HEK293 (cell line): ENCODE measurements around the gene TEX9.

Experiments used
- CTCF ChIA-PET: fragments of 350-600 bp; formaldehyde crosslinking; extraction: SDS; loops from one replicate; lab custom pipeline; 2021; ENCODE audit warnings: antibody characterized with exemption; lab: Yijun Ruan, JAX
- POLR2A ChIA-PET: fragments of 300-600 bp; formaldehyde crosslinking; extraction: SDS; loops from one replicate; lab custom pipeline; 2020; ENCODE audit warnings: antibody characterized with exemption, inconsistent platforms; lab: Yijun Ruan, JAX
- H3K27ac ChIP-seq: fragments of 200-500 bp; sonication (Bioruptor generic); 2 replicates; pipeline ENCODE4 v1.5.1; 2014; ENCODE audit warnings: low read depth, low read length, control low read depth, inconsistent platforms; ENCODE audit errors: extremely low read depth
- H3K36me3 ChIP-seq, 2 experiments: fragments of 200-500 bp in 1 of 2; sonication (Bioruptor generic) in 1 of 2; 1 replicate in 1 of 2; 2 replicates in 1 of 2; pipeline ENCODE4 v1.5.1; 2014 to 2017; ENCODE audit warnings: inconsistent platforms in 2 of 2, low read length in 2 of 2; ENCODE audit not compliant: control insufficient read depth in 2 of 2, insufficient read depth in 1 of 2
- H3K4me1 ChIP-seq: fragments of 200-500 bp; sonication (Bioruptor generic); 2 replicates; pipeline ENCODE4 v1.5.1; 2014; ENCODE audit warnings: mild to moderate bottlenecking, low read length, inconsistent platforms; ENCODE audit not compliant: control insufficient read depth, insufficient read depth
- H3K4me3 ChIP-seq: 2 replicates; pipeline ENCODE4 v1.5.1; 2011; ENCODE audit warnings: low read depth, mild to moderate bottlenecking, control low read depth, low read length, moderate library complexity
- H3K9me3 ChIP-seq: fragments of 200-500 bp; sonication (Bioruptor generic); 2 replicates; pipeline ENCODE4 v1.5.1; 2014; ENCODE audit warnings: low read depth, low read length, inconsistent platforms; ENCODE audit not compliant: control insufficient read depth, insufficient read depth
- HIC1 ChIP-seq: fragments of 450-650 bp; formaldehyde crosslinking; IDR thresholded peaks from 2 replicates; pipeline ENCODE4 v1.5.1; 2016; ENCODE audit warnings: missing biosample characterization, missing genetic modification characterization
- HOXC10 ChIP-seq: sonication (generic); formaldehyde crosslinking; IDR thresholded peaks from 2 replicates; pipeline ENCODE4 v1.8.1; 2023; ENCODE audit warnings: mild to moderate bottlenecking, missing genetic modification reagents
- KLF17 ChIP-seq: fragments of 450-650 bp; formaldehyde crosslinking; IDR thresholded peaks from 2 replicates; pipeline ENCODE4 v1.5.1; 2016; ENCODE audit warnings: missing biosample characterization, missing genetic modification characterization
- ZBTB11 ChIP-seq: fragments of 450-650 bp; formaldehyde crosslinking; conservative IDR thresholded peaks from 2 replicates; pipeline ENCODE4 v1.5.1; 2016; ENCODE audit warnings: low read depth, missing biosample characterization, missing genetic modification characterization
- ZNF155 ChIP-seq: fragments of 450-650 bp; formaldehyde crosslinking; IDR thresholded peaks from 2 replicates; pipeline ENCODE4 v1.5.1; 2016; ENCODE audit warnings: missing biosample characterization, missing genetic modification characterization
- ZNF16 ChIP-seq: fragments of 450-650 bp; formaldehyde crosslinking; IDR thresholded peaks from 2 replicates; pipeline ENCODE4 v1.5.1; 2016; ENCODE audit warnings: low read depth, missing biosample characterization, missing genetic modification characterization
- ZNF221 ChIP-seq: fragments of 450-650 bp; formaldehyde crosslinking; IDR thresholded peaks from 2 replicates; pipeline ENCODE4 v1.5.1; 2017; ENCODE audit warnings: missing biosample characterization, missing genetic modification characterization, borderline replicate concordance
- ZNF23 ChIP-seq: fragments of 450-650 bp; formaldehyde crosslinking; IDR thresholded peaks from 2 replicates; pipeline ENCODE4 v1.5.1; 2016; ENCODE audit warnings: missing biosample characterization, missing genetic modification characterization, borderline replicate concordance
- ZNF239 ChIP-seq: fragments of 450-650 bp; formaldehyde crosslinking; IDR thresholded peaks from 2 replicates; pipeline ENCODE4 v1.5.1; 2016; ENCODE audit warnings: missing biosample characterization, missing genetic modification characterization
- ZNF274 ChIP-seq, 2 experiments: fragments of 200-500 bp in 1 of 2; fragments of 450-650 bp in 1 of 2; sonication (Bioruptor generic) in 1 of 2; formaldehyde crosslinking in 1 of 2; IDR thresholded peaks; 2 replicates each; pipeline versions ENCODE4 v1.5.1 to v1.6.1; 2014 to 2016; ENCODE audit warnings: borderline replicate concordance in 1 of 2, inconsistent platforms in 1 of 2, low read length in 1 of 2, missing biosample characterization in 1 of 2, missing genetic modification characterization in 1 of 2
- ZNF280D ChIP-seq: fragments of 450-650 bp; formaldehyde crosslinking; IDR thresholded peaks from 2 replicates; pipeline ENCODE4 v1.5.1; 2016; ENCODE audit warnings: missing biosample characterization, missing genetic modification characterization
- ZNF350 ChIP-seq: fragments of 450-650 bp; formaldehyde crosslinking; IDR thresholded peaks from 2 replicates; pipeline ENCODE4 v1.5.0; 2017; ENCODE audit warnings: missing biosample characterization, mild to moderate bottlenecking, missing genetic modification characterization
- ZNF362 ChIP-seq: fragments of 450-650 bp; formaldehyde crosslinking; IDR thresholded peaks from 2 replicates; pipeline ENCODE4 v1.5.1; 2016; ENCODE audit warnings: missing biosample characterization, missing genetic modification characterization
- ZNF37A ChIP-seq: fragments of 450-650 bp; IDR thresholded peaks from 2 replicates; pipeline ENCODE4 v1.5.1; 2018; ENCODE audit warnings: missing biosample characterization, missing genetic modification characterization
- ZNF571 ChIP-seq: fragments of 450-650 bp; formaldehyde crosslinking; IDR thresholded peaks from 2 replicates; pipeline ENCODE4 v1.5.0; 2017; ENCODE audit warnings: missing biosample characterization, missing genetic modification characterization
- ZNF791 ChIP-seq: fragments of 450-650 bp; formaldehyde crosslinking; IDR thresholded peaks from 2 replicates; pipeline ENCODE4 v1.5.1; 2016; ENCODE audit warnings: missing biosample characterization, missing genetic modification characterization

The TEX9 gene

GRCh38 chr15:56425276-56425675 lies 60.0 kb downstream of the TEX9 start:
- TF ChIP-seq HIC1 (tag by site-specific recombination) (no peak), ZNF791 (tag by site-specific recombination) (no peak), ZNF23 (tag by site-specific recombination) (no peak), ZNF37A (tag by site-specific recombination) (no peak)
- TF ChIP-seq, all 188 proteins: peak for 0
- POLR2A ChIA-PET = no interaction called here
- Histone ChIP-seq H3K36me3 (peaks cover 3 to 10% of the 10 kb centered on the region in 2 experiments; a peak in 2 of 3 replicates), H3K4me1 (no peaks in the 10 kb centered on the region), H3K9me3 (no peaks in the 10 kb centered on the region), H3K4me3 (no peak overlapping the region), H3K27ac (no peak overlapping the region)
- CTCF ChIA-PET = interaction anchor here (0.7 to 1.4 kb wide), 2 partner anchors 176 to 1140 kb away, joined by 4 to 5 read pairs; no protein-coding TSS in a partner anchor

- POLR2A ChIA-PET = no interaction called here
- TF ChIP-seq ZNF274 (IDR thresholded peaks at IDR 0.05; ENCODE audit: low read length) = no peak
- no peak for TF ChIP-seq ZNF274 (tag by site-specific recombination; IDR thresholded peaks at IDR 0.05; ENCODE audit: borderline replicate concordance)
- no peak for TF ChIP-seq HOXC10 (CRISPR knock-in tag)
- no peak for TF ChIP-seq ZNF16
- TF ChIP-seq ZNF280D (tag by site-specific recombination) = no peak
- TF ChIP-seq ZNF571 (tag by site-specific recombination) = no peak
- no peak for TF ChIP-seq ZNF350 (tag by site-specific recombination)
- no peak for TF ChIP-seq ZBTB11 (tag by site-specific recombination)
- no peak for TF ChIP-seq ZNF239 (tag by site-specific recombination)
- no peak for TF ChIP-seq KLF17 (tag by site-specific recombination)
- TF ChIP-seq ZNF221 (tag by site-specific recombination) = no peak
- TF ChIP-seq ZNF362 (tag by site-specific recombination) = no peak
- TF ChIP-seq ZNF155 (tag by site-specific recombination) = no peak
- TF ChIP-seq, all 188 proteins: peak for 0
- CTCF ChIA-PET = interaction anchor here (0.6 to 5.7 kb wide), 3 partner anchors 12 to 181 kb away, joined by 3 to 83 read pairs (median 6); no protein-coding TSS in a partner anchor
Measured at GRCh38 chr15:56425976-56426375, 60.8 kb downstream of the TEX9 start.

More at GRCh38 chr15:56425976-56426375, 60.8 kb downstream of the TEX9 start:
- Histone ChIP-seq H3K9me3 (no peaks in the 10 kb centered on the region), H3K4me1 (no peaks in the 10 kb centered on the region), H3K27ac (no peak overlapping the region), H3K4me3 (no peak overlapping the region), H3K36me3 (peaks cover 3 to 16% of the 10 kb centered on the region in 2 experiments; a peak in 2 of 3 replicates)
